Placental epithelial cell (primary cell): ENCODE measurements around the gene TSPYL1. TPM values are rescaled to one million over a fixed set of nuclear protein-coding genes. Genes with fewer than 3 reads are reported as not detected.

Experiments used
- total RNA-seq: library from RNA; depleted of rRNA; stranded (reverse); fragments of >200 nt; gene quantifications from 2 replicates; pipeline ENCODE4 v1.2.3, GENCODE V29; 2012

Gene TSPYL1
- total RNA-seq = 84.4 and 124 TPM in 2 replicates

DNA sequence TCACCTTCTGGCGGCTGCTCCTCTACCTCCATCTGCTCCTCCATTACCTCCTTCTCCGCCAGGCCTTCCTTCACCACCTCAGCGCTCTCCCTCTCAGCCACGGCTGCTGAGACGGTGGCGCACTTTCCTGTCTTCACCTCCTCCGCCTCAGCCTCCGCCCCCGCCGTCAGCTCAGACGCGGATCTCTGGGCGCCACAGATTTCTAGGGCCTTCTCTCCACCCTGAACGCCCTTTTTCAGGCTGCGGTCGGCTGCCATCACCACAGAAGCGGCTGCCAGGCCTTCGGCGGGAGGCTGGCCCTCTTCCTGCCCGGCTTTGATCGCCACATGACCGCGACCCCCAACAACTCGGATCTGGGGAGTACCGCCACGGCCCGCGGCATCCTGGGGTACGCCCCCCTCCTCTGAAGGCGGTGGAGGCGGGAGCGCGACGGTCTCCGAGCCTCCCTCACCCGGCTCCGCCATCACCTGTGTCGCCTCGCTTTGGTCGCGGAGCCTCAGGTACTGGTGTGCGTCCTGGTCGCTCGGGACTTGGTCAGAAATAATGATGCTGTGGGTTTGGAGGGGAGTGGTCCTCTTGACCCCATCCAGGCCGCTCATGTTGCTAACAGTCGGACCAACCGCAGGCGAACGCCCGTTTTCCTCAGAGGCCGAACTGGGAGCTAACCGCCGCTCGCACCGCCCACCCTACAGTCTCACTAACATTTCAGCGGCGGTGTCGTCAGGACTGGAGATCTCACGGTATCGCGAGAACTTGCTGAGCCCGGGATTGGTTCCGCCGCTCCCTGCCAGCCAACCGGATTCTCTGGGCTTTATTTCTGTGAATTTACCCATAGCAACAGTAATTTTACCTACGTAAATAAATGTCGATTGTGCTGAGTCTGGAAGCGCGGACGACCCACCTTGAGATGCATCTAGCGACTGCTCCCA, at the start of gene TSPYL1:
Gene TSPYL1, minus strand, starts transcription at position 699 of the 929 bp plus-strand sequence. Its CDS starts 100 bp downstream, at position 599.

GRCh38 chr6:116253505-116254296, 26.0 kb downstream of the TSPYL1 start, which contains the start of gene TSPYL4:
Gene TSPYL4 (minus strand): TSS chr6:116254075. CDS start chr6:116254008, 67 bp downstream.

Other genes starting within 250 kb of the TSPYL1 start
- 5.1 and 6.5 TPM in 2 replicates for gene FRK, start 219.0 kb downstream of the TSPYL1 start, total RNA-seq
- gene NT5DC1, start 179.1 kb downstream of the TSPYL1 start, total RNA-seq = 5.9 and 13.8 TPM in 2 replicates
- gene COL10A1, start 153.8 kb downstream of the TSPYL1 start, total RNA-seq = under 0.01 TPM in 1 of 2 replicates, not detected in the other
- 10.2 and 27.7 TPM in 2 replicates for gene TSPYL4, start 25.9 kb downstream of the TSPYL1 start, total RNA-seq
- 47.1 and 84.7 TPM in 2 replicates for gene DSE, start 91.0 kb upstream of the TSPYL1 start, total RNA-seq
- gene CALHM6, start 181.4 kb upstream of the TSPYL1 start, total RNA-seq = 0.79 and 0.98 TPM in 2 replicates
- gene CALHM5, start 231.7 kb upstream of the TSPYL1 start, total RNA-seq = under 0.01 and 0.22 TPM in 2 replicates